GM23338 (cell line): ENCODE measurements around the gene IL12A. TPM values are rescaled to one million over a fixed set of nuclear protein-coding genes. Genes with fewer than 3 reads are reported as not detected.

ENCODE experiments used
- ATAC-seq: fragments of 200-7000 bp; cut with Tn5 transposase; 3 replicates; pipeline ENCODE4 v1.9.1; 2020
- DNase-seq: peaks from one replicate; pipeline ENCODE4 v3.0.0-alpha.2; 2015; ENCODE audit warnings: low spot score
- H2AFZ ChIP-seq: fragments of 200-600 bp; sonication (generic); 2 replicates; pipeline ENCODE4 v1.8.0; 2016; ENCODE audit warnings: antibody characterized with exemption, mild to moderate bottlenecking, moderate library complexity
- H3F3A ChIP-seq: fragments of 200-600 bp; sonication (generic); replicated peaks from 2 replicates; pipeline ENCODE4 v1.8.0; 2017; ENCODE audit warnings: antibody characterized with exemption, mixed run types, low read depth
- H3K27ac ChIP-seq: fragments of 200-600 bp; sonication (generic); 2 replicates; pipeline ENCODE4 v1.6.1; 2016; ENCODE audit warnings: low read depth
- H3K27me3 ChIP-seq: fragments of 200-600 bp; sonication (generic); 2 replicates; pipeline ENCODE4 v1.8.0; 2016; ENCODE audit warnings: mild to moderate bottlenecking, mixed run types, moderate library complexity; ENCODE audit not compliant: insufficient read depth
- H3K36me3 ChIP-seq: fragments of 200-600 bp; sonication (generic); 2 replicates; pipeline ENCODE4 v1.8.0; 2016; ENCODE audit warnings: mild to moderate bottlenecking; ENCODE audit not compliant: insufficient read depth
- H3K4me1 ChIP-seq: fragments of 200-600 bp; sonication (generic); 2 replicates; pipeline ENCODE4 v1.8.0; 2016; ENCODE audit warnings: mild to moderate bottlenecking, moderate library complexity; ENCODE audit not compliant: insufficient read depth
- H3K4me2 ChIP-seq: fragments of 200-600 bp; sonication (generic); 2 replicates; pipeline ENCODE4 v1.7.1; 2017; ENCODE audit warnings: mixed run types
- H3K4me3 ChIP-seq: fragments of 200-600 bp; sonication (generic); 2 replicates; pipeline ENCODE4 v1.6.1; 2016; ENCODE audit warnings: mixed run types
- H3K79me2 ChIP-seq: fragments of 200-600 bp; sonication (generic); replicated peaks from 2 replicates; pipeline ENCODE4 v1.8.0; 2017; ENCODE audit warnings: mild to moderate bottlenecking; ENCODE audit not compliant: insufficient read depth
- H3K9me2 ChIP-seq: fragments of 200-600 bp; sonication (generic); 2 replicates; pipeline ENCODE4 v1.8.0; 2017; ENCODE audit not compliant: insufficient read depth
- H4K20me1 ChIP-seq: fragments of 200-600 bp; sonication (generic); replicated peaks from 2 replicates; pipeline ENCODE4 v1.8.0; 2017; ENCODE audit warnings: mild to moderate bottlenecking; ENCODE audit not compliant: insufficient read depth
- H3K27ac Mint-ChIP-seq: 2 replicates; pipeline ENCODE4 v1.8.0; 2020; ENCODE audit warnings: inconsistent platforms, mild to moderate bottlenecking, moderate library complexity, mixed read lengths
- H3K27me3 Mint-ChIP-seq: 3 replicates; pipeline ENCODE4 v1.8.0; 2022; ENCODE audit warnings: low read depth, mild to moderate bottlenecking, moderate library complexity, mixed read lengths, inconsistent platforms; ENCODE audit not compliant: insufficient read depth, poor library complexity
- H3K36me3 Mint-ChIP-seq: 3 replicates; pipeline ENCODE4 v1.8.0; 2021; ENCODE audit warnings: low read depth, mild to moderate bottlenecking, inconsistent platforms, moderate library complexity, mixed read lengths
- H3K4me1 Mint-ChIP-seq: 3 replicates; pipeline ENCODE4 v1.8.0; 2020; ENCODE audit warnings: mild to moderate bottlenecking, inconsistent platforms, mixed read lengths
- H3K4me3 Mint-ChIP-seq: 3 replicates; pipeline ENCODE4 v1.8.0; 2021; ENCODE audit warnings: moderate library complexity, mild to moderate bottlenecking, inconsistent platforms, mixed read lengths
- H3K9me3 Mint-ChIP-seq: 3 replicates; pipeline ENCODE4 v1.8.0; 2020; ENCODE audit warnings: moderate library complexity, mild to moderate bottlenecking, inconsistent platforms, mixed read lengths
- CREB1 ChIP-seq: fragments of 250-450 bp; sonication (Bioruptor Pico); IDR thresholded peaks from 2 replicates; pipeline ENCODE4 v1.5.0; 2020; ENCODE audit warnings: low read depth, mild to moderate bottlenecking, moderate library complexity
- CTCF ChIP-seq, 2 experiments: fragments of 200-600 bp in 1 of 2; sonication (generic) in 1 of 2; conservative IDR thresholded peaks; 2 replicates each; pipeline versions ENCODE4 v1.5.1 to v1.6.1; 2016 to 2017; ENCODE audit warnings: antibody characterized with exemption in 2 of 2, low read depth in 2 of 2, mild to moderate bottlenecking in 2 of 2, moderate library complexity in 1 of 2
- EZH2 ChIP-seq: fragments of 200-600 bp; sonication (generic); IDR thresholded peaks from one replicate; pipeline ENCODE4 v1.8.0; 2017; ENCODE audit warnings: antibody characterized with exemption, mild to moderate bottlenecking, low read depth; ENCODE audit not compliant: unreplicated experiment
- EZH2phosphoT487 ChIP-seq: fragments of 200-600 bp; sonication (generic); IDR thresholded peaks from one replicate; pipeline ENCODE4 v1.8.1; 2018; ENCODE audit warnings: antibody characterized with exemption; ENCODE audit not compliant: unreplicated experiment
- JUNB ChIP-seq: IDR thresholded peaks from one replicate; pipeline ENCODE4 v1.6.1; 2016; ENCODE audit warnings: antibody characterized with exemption; ENCODE audit not compliant: unreplicated experiment
- NANOG ChIP-seq: IDR thresholded peaks from 2 replicates; pipeline ENCODE4 v1.6.1; 2016; ENCODE audit warnings: antibody characterized with exemption, borderline replicate concordance
- POLR2AphosphoS5 ChIP-seq: IDR thresholded peaks from 2 replicates; pipeline ENCODE4 v1.6.1; 2016; ENCODE audit warnings: antibody characterized with exemption, low read depth
- STAT1 ChIP-seq: IDR thresholded peaks from one replicate; pipeline ENCODE4 v1.6.1; 2016; ENCODE audit warnings: antibody characterized with exemption; ENCODE audit not compliant: unreplicated experiment
- polyA plus RNA-seq: library from polyadenylated mRNA; unstranded; fragments of >200 nt; fragmentation: Nextera tagmentation; extraction: Ambion mirVana; gene quantifications from 2 replicates; pipeline ENCODE4 v1.2.1, GENCODE V29; 2016
- total RNA-seq: library from RNA; depleted of rRNA; stranded (reverse); fragments of >200 nt; shearing (Covaris generic); gene quantifications from 2 replicates; pipeline ENCODE4 v1.2.3, GENCODE V29; 2014
- TF ChIP-seq, protein P1 (sequence below): IDR thresholded peaks from 2 replicates; pipeline ENCODE4 v1.6.1; 2016; ENCODE audit warnings: antibody characterized with exemption
- TF ChIP-seq, protein P2 (sequence below): fragments of 250-450 bp; sonication (Bioruptor Pico); IDR thresholded peaks from 2 replicates; pipeline ENCODE4 v1.5.0; 2020; ENCODE audit warnings: mild to moderate bottlenecking, moderate library complexity

The IL12A gene
- total and polyA plus RNA-seq, 2 experiments from 2014 or later = 0.69 to 1.3 TPM

- peaks cover 17% of the 10 kb centered on the region for H3K27me3 Mint-ChIP-seq
- Histone ChIP-seq H3K4me2 (no peak overlapping the region), H4K20me1 (no peaks in the 10 kb centered on the region), H2AFZ (no peak overlapping the region), H3F3A (no peaks in the 10 kb centered on the region), H3K9me2 (peaks cover 6% of the 10 kb centered on the region; the same call in 1 of the 2 replicates), H3K4me3 (no peak overlapping the region), H3K27ac (no peak overlapping the region), H3K36me3 (no peaks in the 10 kb centered on the region), H3K79me2 (no peaks in the 10 kb centered on the region), H3K4me1 (peaks cover 4% of the 10 kb centered on the region; the same call in 1 of the 2 replicates), H3K27me3 (peaks cover 8% of the 10 kb centered on the region)
- peaks cover 11% of the 10 kb centered on the region; the same call in 2 of the 3 replicates for H3K9me3 Mint-ChIP-seq
- no peak overlapping the region for H3K4me3 Mint-ChIP-seq
- no peak overlapping the region for H3K27ac Mint-ChIP-seq
- H3K36me3 Mint-ChIP-seq = peaks cover 12% of the 10 kb centered on the region; the same call in 2 of the 3 replicates
- DNase-seq (peak; percentile 35), ATAC-seq (no peak)
- peaks cover 8% of the 10 kb centered on the region; the same call in 2 of the 3 replicates for H3K4me1 Mint-ChIP-seq
- TF ChIP-seq CTCF (conservative IDR thresholded peaks at IDR 0.05; ENCODE audit: low read depth in 2 of 2) (peak; percentile 15 to 26; a peak in 2 of 4 replicates), STAT1 (no peak)
Observed at GRCh38 chr3:159987291-159987711, 1.3 kb upstream of the IL12A start.

- Histone ChIP-seq H3K79me2 (no peaks in the 10 kb centered on the region), H3K27ac (no peak overlapping the region), H3K9me2 (peaks cover 6% of the 10 kb centered on the region; the same call in 1 of the 2 replicates), H3K27me3 (peaks cover 8% of the 10 kb centered on the region), H4K20me1 (no peaks in the 10 kb centered on the region), H3K36me3 (no peaks in the 10 kb centered on the region), H3K4me3 (no peak overlapping the region), H3K4me1 (peaks cover 32% of the 10 kb centered on the region), H3F3A (no peaks in the 10 kb centered on the region), H2AFZ (no peak overlapping the region), H3K4me2 (no peak overlapping the region)
- H3K9me3 Mint-ChIP-seq = peaks cover 11% of the 10 kb centered on the region; the same call in 2 of the 3 replicates
- H3K27me3 Mint-ChIP-seq = peaks cover 19% of the 10 kb centered on the region
- peak; percentile 16 for DNase-seq
- H3K4me3 Mint-ChIP-seq = 0 out of 3 replicates have a peak overlapping the region, but pooled peaks have one; percentile 21
- peaks cover 31% of the 10 kb centered on the region for H3K4me1 Mint-ChIP-seq
- no peak for ATAC-seq
- peaks cover 12% of the 10 kb centered on the region; the same call in 2 of the 3 replicates for H3K36me3 Mint-ChIP-seq
- H3K27ac Mint-ChIP-seq = no peak overlapping the region
- TF ChIP-seq CREB1 (no peak), EZH2 (no peak), EZH2phosphoT487 (no peak), POLR2AphosphoS5 (no peak), JUNB (no peak), NANOG (no peak), STAT1 (no peak)
- TF ChIP-seq, protein P1, sequence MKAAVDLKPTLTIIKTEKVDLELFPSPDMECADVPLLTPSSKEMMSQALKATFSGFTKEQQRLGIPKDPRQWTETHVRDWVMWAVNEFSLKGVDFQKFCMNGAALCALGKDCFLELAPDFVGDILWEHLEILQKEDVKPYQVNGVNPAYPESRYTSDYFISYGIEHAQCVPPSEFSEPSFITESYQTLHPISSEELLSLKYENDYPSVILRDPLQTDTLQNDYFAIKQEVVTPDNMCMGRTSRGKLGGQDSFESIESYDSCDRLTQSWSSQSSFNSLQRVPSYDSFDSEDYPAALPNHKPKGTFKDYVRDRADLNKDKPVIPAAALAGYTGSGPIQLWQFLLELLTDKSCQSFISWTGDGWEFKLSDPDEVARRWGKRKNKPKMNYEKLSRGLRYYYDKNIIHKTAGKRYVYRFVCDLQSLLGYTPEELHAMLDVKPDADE = no peak
- TF ChIP-seq, protein P2, sequence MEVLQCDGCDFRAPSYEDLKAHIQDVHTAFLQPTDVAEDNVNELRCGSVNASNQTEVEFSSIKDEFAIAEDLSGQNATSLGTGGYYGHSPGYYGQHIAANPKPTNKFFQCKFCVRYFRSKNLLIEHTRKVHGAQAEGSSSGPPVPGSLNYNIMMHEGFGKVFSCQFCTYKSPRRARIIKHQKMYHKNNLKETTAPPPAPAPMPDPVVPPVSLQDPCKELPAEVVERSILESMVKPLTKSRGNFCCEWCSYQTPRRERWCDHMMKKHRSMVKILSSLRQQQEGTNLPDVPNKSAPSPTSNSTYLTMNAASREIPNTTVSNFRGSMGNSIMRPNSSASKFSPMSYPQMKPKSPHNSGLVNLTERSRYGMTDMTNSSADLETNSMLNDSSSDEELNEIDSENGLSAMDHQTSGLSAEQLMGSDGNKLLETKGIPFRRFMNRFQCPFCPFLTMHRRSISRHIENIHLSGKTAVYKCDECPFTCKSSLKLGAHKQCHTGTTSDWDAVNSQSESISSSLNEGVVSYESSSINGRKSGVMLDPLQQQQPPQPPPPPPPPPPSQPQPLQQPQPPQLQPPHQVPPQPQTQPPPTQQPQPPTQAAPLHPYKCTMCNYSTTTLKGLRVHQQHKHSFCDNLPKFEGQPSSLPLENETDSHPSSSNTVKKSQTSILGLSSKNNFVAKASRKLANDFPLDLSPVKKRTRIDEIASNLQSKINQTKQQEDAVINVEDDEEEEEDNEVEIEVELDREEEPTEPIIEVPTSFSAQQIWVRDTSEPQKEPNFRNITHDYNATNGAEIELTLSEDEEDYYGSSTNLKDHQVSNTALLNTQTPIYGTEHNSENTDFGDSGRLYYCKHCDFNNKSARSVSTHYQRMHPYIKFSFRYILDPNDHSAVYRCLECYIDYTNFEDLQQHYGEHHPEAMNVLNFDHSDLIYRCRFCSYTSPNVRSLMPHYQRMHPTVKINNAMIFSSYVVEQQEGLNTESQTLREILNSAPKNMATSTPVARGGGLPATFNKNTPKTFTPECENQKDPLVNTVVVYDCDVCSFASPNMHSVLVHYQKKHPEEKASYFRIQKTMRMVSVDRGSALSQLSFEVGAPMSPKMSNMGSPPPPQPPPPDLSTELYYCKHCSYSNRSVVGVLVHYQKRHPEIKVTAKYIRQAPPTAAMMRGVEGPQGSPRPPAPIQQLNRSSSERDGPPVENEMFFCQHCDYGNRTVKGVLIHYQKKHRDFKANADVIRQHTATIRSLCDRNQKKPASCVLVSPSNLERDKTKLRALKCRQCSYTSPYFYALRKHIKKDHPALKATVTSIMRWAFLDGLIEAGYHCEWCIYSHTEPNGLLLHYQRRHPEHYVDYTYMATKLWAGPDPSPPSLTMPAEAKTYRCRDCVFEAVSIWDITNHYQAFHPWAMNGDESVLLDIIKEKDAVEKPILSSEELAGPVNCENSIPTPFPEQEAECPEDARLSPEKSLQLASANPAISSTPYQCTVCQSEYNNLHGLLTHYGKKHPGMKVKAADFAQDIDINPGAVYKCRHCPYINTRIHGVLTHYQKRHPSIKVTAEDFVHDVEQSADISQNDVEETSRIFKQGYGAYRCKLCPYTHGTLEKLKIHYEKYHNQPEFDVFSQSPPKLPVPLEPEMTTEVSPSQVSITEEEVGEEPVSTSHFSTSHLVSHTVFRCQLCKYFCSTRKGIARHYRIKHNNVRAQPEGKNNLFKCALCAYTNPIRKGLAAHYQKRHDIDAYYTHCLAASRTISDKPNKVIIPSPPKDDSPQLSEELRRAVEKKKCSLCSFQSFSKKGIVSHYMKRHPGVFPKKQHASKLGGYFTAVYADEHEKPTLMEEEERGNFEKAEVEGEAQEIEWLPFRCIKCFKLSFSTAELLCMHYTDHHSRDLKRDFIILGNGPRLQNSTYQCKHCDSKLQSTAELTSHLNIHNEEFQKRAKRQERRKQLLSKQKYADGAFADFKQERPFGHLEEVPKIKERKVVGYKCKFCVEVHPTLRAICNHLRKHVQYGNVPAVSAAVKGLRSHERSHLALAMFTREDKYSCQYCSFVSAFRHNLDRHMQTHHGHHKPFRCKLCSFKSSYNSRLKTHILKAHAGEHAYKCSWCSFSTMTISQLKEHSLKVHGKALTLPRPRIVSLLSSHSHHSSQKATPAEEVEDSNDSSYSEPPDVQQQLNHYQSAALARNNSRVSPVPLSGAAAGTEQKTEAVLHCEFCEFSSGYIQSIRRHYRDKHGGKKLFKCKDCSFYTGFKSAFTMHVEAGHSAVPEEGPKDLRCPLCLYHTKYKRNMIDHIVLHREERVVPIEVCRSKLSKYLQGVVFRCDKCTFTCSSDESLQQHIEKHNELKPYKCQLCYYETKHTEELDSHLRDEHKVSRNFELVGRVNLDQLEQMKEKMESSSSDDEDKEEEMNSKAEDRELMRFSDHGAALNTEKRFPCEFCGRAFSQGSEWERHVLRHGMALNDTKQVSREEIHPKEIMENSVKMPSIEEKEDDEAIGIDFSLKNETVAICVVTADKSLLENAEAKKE (CRISPR knock-in tag) = no peak; the same call in 1 of the 2 replicates
Observed at GRCh38 chr3:159989973-159990846, 1.6 kb downstream of the IL12A start.
